Erythroblast (primary cell): Measurements from ENCODE around the gene RPF1.

Experiments used
- GATA1 ChIP-seq: IDR thresholded peaks from 2 replicates; pipeline ENCODE4 v1.6.1; 2011; ENCODE audit warnings: low read depth, mild to moderate bottlenecking, control low read depth, low read length, moderate library complexity
- POLR2A ChIP-seq: IDR thresholded peaks from 2 replicates; pipeline ENCODE4 v1.6.1; 2011; ENCODE audit warnings: mild to moderate bottlenecking, low read length

- TF ChIP-seq POLR2A (no peak), GATA1 (no peak)
These were observed 10.7 kb downstream of the RPF1 start for GRCh38 chr1:84489766-84490165.
